ENCODE measurements around the gene EPHX1.
"Not testable (repeated sequence)": the region's sequence is repeated elsewhere in the genome, so short reads cannot be mapped to it uniquely, and the experiment has no call there.

The EPHX1 gene

GRCh38 chr1:225879521-225880221, 69.7 kb downstream of the EPHX1 start:
- in situ Hi-C loops (cut with MboI; ENCODE audit: low sequenced_read_pairs) = no loop called here

GRCh38 chr1:225880222-225880588, 70.3 kb downstream of the EPHX1 start:
- in situ Hi-C loops (cut with MboI; ENCODE audit: low sequenced_read_pairs) = no loop called here

DNA sequence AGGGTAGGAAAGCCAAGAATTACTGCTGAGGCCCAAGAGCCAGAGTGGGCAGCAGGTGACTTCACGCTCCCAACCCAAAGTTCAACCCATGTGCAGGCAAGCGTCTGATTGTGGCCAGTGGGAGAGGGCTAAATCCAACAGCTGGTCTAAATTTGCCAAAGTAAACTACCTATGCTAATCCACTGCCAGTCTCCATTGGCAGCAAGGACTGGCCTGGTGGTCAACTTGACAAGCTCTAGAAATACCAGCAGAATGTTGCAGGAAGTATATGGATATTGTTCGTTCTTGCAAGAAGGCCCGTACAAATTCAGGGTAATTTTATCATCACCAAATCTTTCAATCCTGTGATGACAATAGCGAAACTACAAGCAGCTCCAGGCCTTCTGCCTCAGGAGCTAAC, 70.7 kb downstream of the EPHX1 start:
- in situ Hi-C loops (cut with MboI; ENCODE audit: low sequenced_read_pairs) = no loop called here

DNA sequence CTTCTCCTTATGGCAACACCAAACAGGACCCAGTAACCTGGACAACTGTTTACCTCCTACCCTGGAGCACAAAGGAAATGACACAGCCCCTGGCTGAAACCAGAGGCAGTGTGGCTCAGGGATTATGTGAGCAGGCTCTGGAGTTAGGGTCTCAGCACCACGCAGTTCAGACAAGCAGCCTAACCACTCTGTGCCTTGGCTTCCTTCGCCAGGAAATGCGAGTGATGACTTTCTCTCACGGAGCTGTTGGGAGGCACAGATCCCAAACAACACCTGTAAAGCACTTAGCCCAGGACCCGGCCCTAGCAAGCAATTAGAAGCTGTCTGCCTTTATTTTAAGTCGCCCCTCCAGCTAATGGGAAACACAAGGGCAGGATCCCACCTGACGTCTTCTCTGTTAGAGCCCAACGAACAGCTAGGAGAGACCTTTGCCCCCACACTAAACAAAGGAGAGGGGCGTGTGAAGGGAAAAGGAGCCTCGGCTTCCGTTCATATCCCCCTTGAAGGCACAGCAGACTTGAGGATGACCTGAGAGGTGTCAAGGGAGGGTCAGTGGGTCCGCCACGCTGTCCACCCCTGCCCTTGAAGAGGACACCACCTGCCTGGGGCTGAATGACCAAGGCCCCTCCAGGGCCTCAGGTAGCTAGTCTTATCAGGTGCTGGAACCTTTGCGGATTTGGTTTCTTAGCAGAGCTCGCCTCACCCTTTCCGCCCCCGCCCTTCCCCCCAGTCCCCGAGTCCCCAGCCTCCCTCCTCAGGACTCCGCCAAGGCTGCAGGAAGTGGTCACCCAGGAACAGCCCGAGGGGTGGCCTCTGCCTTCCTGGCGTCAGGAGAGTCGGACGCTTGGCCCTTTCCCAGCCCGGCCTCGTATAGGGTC, 71.4 kb downstream of the EPHX1 start:
- in situ Hi-C loops (cut with MboI; ENCODE audit: low sequenced_read_pairs) = no loop called here

GRCh38 chr1:225881959-225882693, 72.2 kb downstream of the EPHX1 start, which contains the start of gene TMEM63A:
Gene TMEM63A (minus strand): TSS chr1:225882380. CDS start chr1:225877580, 4,800 bp downstream.
- in situ Hi-C loops (cut with MboI; ENCODE audit: low sequenced_read_pairs) = no loop called here

- in situ Hi-C loops (cut with MboI; ENCODE audit: low sequenced_read_pairs) = no loop called here
Observed at GRCh38 chr1:225882694-225883615, 73.0 kb downstream of the EPHX1 start.

DNA sequence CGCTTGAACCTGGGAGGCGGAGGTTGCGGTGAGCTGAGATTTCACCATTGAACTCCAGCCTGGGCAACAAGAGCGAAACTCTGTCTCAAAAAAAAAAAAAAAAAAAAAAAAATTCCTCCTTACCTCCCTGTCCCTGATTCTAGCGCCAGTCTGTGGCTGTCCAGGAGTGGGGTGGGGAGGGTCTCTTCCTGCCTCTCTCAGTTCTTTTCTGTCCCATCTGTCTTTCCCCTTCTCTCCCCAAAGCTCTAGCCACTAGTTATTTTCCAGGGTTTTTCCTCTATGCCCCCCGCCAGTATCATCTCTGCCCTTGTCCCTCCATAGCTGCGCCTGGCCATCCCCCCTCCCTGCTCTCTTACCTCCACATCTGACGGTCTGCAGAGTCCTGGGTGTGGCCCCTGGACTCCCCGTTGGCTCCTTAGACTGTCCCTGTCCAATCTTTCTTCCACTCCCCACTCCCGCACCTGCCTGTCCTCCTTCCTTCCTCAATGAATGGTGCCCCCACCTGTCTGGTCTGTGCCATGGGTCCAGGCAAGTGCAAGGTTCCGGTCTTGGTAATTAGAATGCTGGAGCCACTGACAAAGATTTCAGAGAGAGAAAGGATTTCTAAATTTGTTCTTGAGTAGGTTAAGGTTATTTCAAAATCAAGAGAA, 73.8 kb downstream of the EPHX1 start:
- in situ Hi-C loops (cut with MboI; ENCODE audit: low sequenced_read_pairs) = no loop called here

DNA sequence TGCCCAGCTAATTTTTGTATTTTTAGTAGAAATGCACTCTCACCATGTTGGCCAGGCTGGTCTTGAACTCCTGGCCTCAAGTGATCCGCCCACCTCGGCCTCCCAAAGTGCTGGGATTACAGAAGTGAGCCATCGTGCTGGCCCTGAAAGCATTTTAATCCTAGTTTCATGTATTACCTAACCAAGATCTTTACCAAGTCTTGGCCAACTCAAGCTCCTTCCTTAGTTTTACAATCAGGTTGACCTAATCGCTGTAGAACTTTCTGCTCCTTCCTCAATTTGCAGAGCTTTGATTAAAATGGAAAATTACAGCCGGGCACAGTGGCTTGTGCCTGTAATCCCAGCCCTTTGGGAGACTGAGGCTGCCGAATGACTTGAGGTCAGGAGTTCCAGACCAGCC, 75.4 kb downstream of the EPHX1 start:
- in situ Hi-C loops (cut with MboI; ENCODE audit: low sequenced_read_pairs) = no loop called here

DNA sequence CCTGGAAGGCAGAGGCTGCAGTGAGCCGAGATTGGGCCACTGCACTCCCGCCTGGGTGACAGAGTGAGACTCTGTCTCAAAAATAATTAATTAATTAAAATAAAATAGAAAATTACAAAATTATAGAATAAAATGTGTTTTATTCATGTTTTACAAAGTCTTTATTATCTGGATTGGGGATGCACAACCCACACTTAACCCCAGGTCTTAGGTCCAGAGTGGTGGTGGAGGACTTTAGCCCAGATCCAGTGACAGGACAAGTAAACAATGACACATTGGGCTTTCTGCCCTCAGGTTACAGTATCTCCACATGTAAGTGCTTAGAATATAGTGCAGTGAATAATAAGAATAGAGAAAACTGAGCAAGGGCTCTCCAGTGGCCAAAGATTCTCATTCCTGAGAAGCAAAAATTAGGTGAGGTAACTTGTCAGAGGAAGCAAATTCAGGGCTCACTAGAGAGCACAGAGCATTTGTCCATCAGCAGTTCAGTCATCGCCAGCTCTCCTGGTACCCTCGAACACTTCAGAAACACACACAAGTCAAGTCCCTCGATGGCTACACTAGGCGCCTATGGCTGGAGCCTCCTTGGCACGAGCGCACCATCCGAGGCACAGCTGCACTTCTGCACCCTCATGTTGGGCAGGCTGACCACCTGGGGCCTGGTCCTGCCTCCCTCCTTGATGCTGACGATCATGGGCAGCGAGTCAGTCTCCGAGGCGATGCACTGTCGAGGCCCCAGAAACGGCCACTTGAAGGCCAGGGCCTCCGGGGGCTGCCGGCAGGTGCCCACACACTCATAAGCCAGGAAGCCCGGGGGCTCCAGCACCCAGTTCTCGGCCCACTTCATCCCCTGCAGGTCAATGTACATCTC, 76.5 kb downstream of the EPHX1 start:
- in situ Hi-C loops (cut with MboI; ENCODE audit: low sequenced_read_pairs) = no loop called here

- in situ Hi-C loops (cut with MboI; ENCODE audit: low sequenced_read_pairs) = no loop called here
Observed at GRCh38 chr1:225887030-225887314, 77.0 kb downstream of the EPHX1 start.

DNA sequence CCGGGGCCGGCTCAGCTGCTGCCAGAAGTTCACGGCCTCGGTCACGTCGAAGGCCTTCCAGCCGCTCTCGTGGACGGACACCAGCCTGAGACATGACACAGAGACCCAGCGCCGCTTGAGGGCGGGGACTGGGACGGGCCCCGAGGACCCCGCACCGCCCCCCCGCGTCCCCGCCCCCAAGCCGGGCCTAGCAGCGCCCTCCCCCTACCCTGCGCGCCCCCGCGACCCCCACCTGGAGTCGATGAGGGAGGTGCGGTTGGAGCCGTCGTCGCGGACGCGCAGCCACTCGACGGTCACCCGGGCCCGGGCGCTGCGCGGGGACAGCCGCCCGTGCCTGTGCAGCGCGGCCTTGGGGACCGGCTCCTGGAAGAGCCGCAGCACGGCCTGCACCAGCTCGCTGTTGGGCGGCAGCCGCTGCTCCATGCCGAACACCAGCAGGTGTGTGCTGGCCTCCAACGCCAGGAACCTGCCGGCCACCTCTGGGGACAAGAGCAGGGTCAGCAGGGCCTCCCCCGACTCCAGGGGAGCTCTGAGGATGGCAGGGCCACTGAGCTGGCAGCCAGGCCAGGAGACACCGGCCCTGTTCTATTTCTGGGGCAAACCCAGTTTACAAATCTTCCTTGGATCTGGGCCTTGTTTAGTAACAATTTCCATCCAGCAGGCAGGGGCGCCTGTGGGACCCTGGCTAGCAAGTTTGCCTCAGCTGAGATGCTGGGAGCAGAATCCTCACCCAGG, 77.8 kb downstream of the EPHX1 start:
- in situ Hi-C loops (cut with MboI; ENCODE audit: low sequenced_read_pairs) = not testable (repeated sequence)

DNA sequence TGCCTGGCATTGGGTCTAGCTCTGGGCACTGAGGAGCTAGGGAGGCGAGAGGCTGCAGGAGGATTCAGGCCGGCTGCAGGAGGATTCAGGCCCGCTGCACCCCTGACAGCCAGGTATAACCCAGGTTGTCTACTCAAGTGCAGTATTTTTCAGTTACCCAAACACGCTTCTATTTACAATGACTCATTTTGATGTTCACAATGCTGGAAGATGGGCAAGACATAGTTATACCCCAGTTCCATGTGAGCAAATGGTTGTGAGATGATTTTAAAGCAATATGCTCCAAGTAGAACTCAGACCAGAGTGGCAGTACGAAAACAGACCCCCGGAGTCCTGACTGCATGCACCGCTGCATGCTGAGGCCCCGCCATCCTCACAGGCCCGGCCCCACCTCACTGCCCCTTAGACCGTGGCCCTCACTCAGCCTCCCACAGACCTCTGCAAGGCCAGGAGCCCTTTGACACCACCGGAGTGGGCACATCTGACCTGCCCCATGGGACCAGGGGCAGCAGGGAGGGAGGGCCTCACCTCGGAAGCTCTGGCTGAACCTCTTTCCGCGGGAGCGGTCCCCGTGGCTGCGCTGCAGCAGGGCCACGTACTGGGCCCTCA, 78.5 kb downstream of the EPHX1 start:
- in situ Hi-C loops (cut with MboI; ENCODE audit: low sequenced_read_pairs) = no loop called here

- in situ Hi-C loops (cut with MboI; ENCODE audit: low sequenced_read_pairs) = no loop called here
Observed at GRCh38 chr1:225888898-225889601, 79.1 kb downstream of the EPHX1 start, which contains the start of gene LEFTY1. Gene LEFTY1 (minus strand): TSS chr1:225889146. CDS start chr1:225889066, 80 bp downstream.

DNA sequence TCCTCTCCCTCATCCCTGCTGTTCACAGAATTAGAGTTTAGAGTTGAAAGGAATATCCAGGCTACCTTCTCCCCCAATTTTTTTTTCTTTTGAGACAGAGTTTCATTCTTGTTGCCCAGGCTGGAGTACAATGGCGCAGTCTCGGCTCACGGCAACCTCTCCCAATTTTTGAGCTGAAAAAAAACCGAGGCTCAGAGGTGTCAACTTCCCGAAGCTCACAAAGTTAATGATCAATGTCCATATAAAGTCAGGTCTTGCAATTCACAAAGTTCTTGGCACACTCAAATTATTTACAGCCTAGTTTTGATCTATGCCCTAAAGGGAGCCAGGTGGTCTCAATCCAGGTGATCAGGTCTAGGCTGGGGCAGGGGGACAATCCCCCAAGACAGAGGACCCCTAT, 79.8 kb downstream of the EPHX1 start:
- in situ Hi-C loops (cut with MboI; ENCODE audit: low sequenced_read_pairs) = no loop called here

GRCh38 chr1:225890346-225891228, 80.7 kb downstream of the EPHX1 start:
- in situ Hi-C loops (cut with MboI; ENCODE audit: low sequenced_read_pairs) = no loop called here

GRCh38 chr1:225891229-225891972, 81.5 kb downstream of the EPHX1 start:
- in situ Hi-C loops (cut with MboI; ENCODE audit: low sequenced_read_pairs) = no loop called here

Data from HL-60/S4 (cell line).